ENCODE data around the gene MRFAP1. TPM values are rescaled to one million over a fixed set of nuclear protein-coding genes. Genes with fewer than 3 reads are reported as not detected.

MRFAP1 gene
- total RNA-seq, 1 donor, result 142 TPM

- H3K4me3 ChIP-seq (ENCODE audit: low read depth, low read length), result no peak overlapping the region
- TF ChIP-seq CTCF (IDR thresholded peaks at IDR 0.05; ENCODE audit: insufficient read depth, low read length), result no peak
- peak; percentile 60 for DNase-seq (ENCODE audit: low read depth)
Measured at GRCh38 chr4:6633091-6633906, 7.2 kb upstream of the MRFAP1 start.

- no peak for DNase-seq (ENCODE audit: low read depth)
- TF ChIP-seq CTCF (IDR thresholded peaks at IDR 0.05; ENCODE audit: insufficient read depth, low read length), result no peak
- no peak overlapping the region for H3K4me3 ChIP-seq (ENCODE audit: low read depth, low read length)
Measured at GRCh38 chr4:6634746-6635145, 5.7 kb upstream of the MRFAP1 start.

- no peak for TF ChIP-seq CTCF (IDR thresholded peaks at IDR 0.05; ENCODE audit: insufficient read depth, low read length)
- H3K4me3 ChIP-seq (ENCODE audit: low read depth, low read length), result no peak overlapping the region
- DNase-seq (ENCODE audit: low read depth), result no peak
Measured at GRCh38 chr4:6639137-6639680, 1.3 kb upstream of the MRFAP1 start.

GRCh38 chr4:6641164-6641970 is 882 bp downstream of the MRFAP1 start:
- H3K4me3 ChIP-seq (ENCODE audit: low read depth, low read length), result peak overlapping the region; percentile 94
- TF ChIP-seq CTCF (IDR thresholded peaks at IDR 0.05; ENCODE audit: insufficient read depth, low read length), result no peak
- DNase-seq (ENCODE audit: low read depth), result peak; percentile 37

GRCh38 chr4:6641971-6642320 is 1.5 kb downstream of the MRFAP1 start:
- peak; percentile 24 for DNase-seq (ENCODE audit: low read depth)
- peak overlapping the region; percentile 94 for H3K4me3 ChIP-seq (ENCODE audit: low read depth, low read length)
- TF ChIP-seq CTCF (IDR thresholded peaks at IDR 0.05; ENCODE audit: insufficient read depth, low read length), result no peak

- no peak for TF ChIP-seq CTCF (IDR thresholded peaks at IDR 0.05; ENCODE audit: insufficient read depth, low read length)
- no peak for DNase-seq (ENCODE audit: low read depth)
- peak overlapping the region; percentile 11 for H3K4me3 ChIP-seq (ENCODE audit: low read depth, low read length)
Measured at GRCh38 chr4:6643141-6643847, 2.8 kb downstream of the MRFAP1 start.
